Daoy (cell line): ENCODE results near the gene CDK6. TPM values are rescaled to one million over a fixed set of nuclear protein-coding genes. Genes with fewer than 3 reads are reported as not detected.

Experiments used
- DNase-seq: peaks from one replicate; pipeline ENCODE4 v3.0.0-alpha.2; 2015; ENCODE audit warnings: low read depth
- total RNA-seq: library from RNA; depleted of rRNA; stranded (reverse); fragments of >200 nt; shearing (Covaris generic); gene quantifications from 2 replicates; pipeline ENCODE4 v1.2.3, GENCODE V29; 2014; rRNA removed

The CDK6 gene
- total RNA-seq, 1 experiment from 2014 or later, result 92.9 TPM

- DNase-seq, result no peak
These were observed 245.6 kb downstream of the CDK6 start for GRCh38 chr7:92590711-92591310.

- no peak for DNase-seq
These were observed 247.3 kb downstream of the CDK6 start for GRCh38 chr7:92589056-92589455.

- no peak for DNase-seq
These were observed 247.8 kb downstream of the CDK6 start for GRCh38 chr7:92588561-92588960.

GRCh38 chr7:92586841-92587240 lies 249.5 kb downstream of the CDK6 start:
- DNase-seq, result no peak

- DNase-seq, result no peak
These were observed 250.0 kb downstream of the CDK6 start for GRCh38 chr7:92586403-92586802.

GRCh38 chr7:92584953-92585352 lies 251.4 kb downstream of the CDK6 start:
- no peak for DNase-seq

- no peak for DNase-seq
These were observed 253.4 kb downstream of the CDK6 start for GRCh38 chr7:92582948-92583347.

GRCh38 chr7:92576296-92576695 lies 260.1 kb downstream of the CDK6 start:
- DNase-seq, result no peak

GRCh38 chr7:92569137-92569536 lies 267.2 kb downstream of the CDK6 start:
- DNase-seq, result no peak

GRCh38 chr7:92567460-92567859 lies 268.9 kb downstream of the CDK6 start:
- no peak for DNase-seq

GRCh38 chr7:92563345-92563744 lies 273.0 kb downstream of the CDK6 start:
- DNase-seq, result no peak

GRCh38 chr7:92560602-92561001 lies 275.8 kb downstream of the CDK6 start:
- no peak for DNase-seq

GRCh38 chr7:92557808-92558362 lies 278.5 kb downstream of the CDK6 start:
- DNase-seq, result no peak

GRCh38 chr7:92557249-92557648 lies 279.1 kb downstream of the CDK6 start:
- no peak for DNase-seq

Other genes starting within 250 kb of the CDK6 start
- gene FAM133B, start 246.2 kb downstream of the CDK6 start, total RNA-seq, result 27.8 and 32.7 TPM in 2 replicates